ENCODE measurements around the gene PLD1. TPM values are rescaled to one million over a fixed set of nuclear protein-coding genes. Genes with fewer than 3 reads are reported as not detected.

PLD1 gene
- total and polyA plus RNA-seq, 2 of the 8 experiments (the other 6 are each of a cell fraction or from before 2014, with no cell fraction given) = 1.2 to 2.6 TPM

- ChIA-PET POLR2A (ENCODE audit: partially characterized antibody) (no interaction called here), CTCF (ENCODE audit: partially characterized antibody) (interaction anchor here (0.6 to 1.6 kb wide), 8 partner anchors 23 to 722 kb away, joined by 3 to 5 read pairs (median 4); no protein-coding TSS in a partner anchor)
- Histone ChIP-seq H3K56ac (replicated peaks; ENCODE audit: insufficient read length, low read depth, low read length) (no peak overlapping the region), H4K5ac (ENCODE audit: insufficient read length, low read depth, low read length) (no peak overlapping the region), H3K4me1 (replicated peaks in 1 of 4; ENCODE audit: control insufficient read depth in 3 of 4, insufficient read depth in 4 of 4, low read length in 3 of 4) (no peaks in the 10 kb centered on the region; a peak in 2 of 7 replicates), H4K20me1 (replicated peaks in 1 of 2; ENCODE audit: control insufficient read depth in 1 of 2, insufficient read depth in 2 of 2, low read length in 2 of 2) (no peaks in the 10 kb centered on the region), H3K4ac (replicated peaks; ENCODE audit: insufficient read length, low read depth, low read length) (no peak overlapping the region), H3K18ac (ENCODE audit: extremely low read depth, low read length) (no peak overlapping the region), H2AK5ac (ENCODE audit: low read depth, low read length) (no peak overlapping the region), H3K79me1 (ENCODE audit: low read depth, low read length) (no peaks in the 10 kb centered on the region), H3K27me3 (replicated peaks in 1 of 4; ENCODE audit: control insufficient read depth in 3 of 4, extremely low read depth in 1 of 4, insufficient read depth in 3 of 4, low read length in 3 of 4) (peaks cover 4 to 26% (median 21%) of the 10 kb centered on the region in 4 experiments), H3K14ac (ENCODE audit: insufficient read length) (no peak overlapping the region), H2AFZ (ENCODE audit: low read length) (no peak overlapping the region), H2BK120ac (replicated peaks; ENCODE audit: low read depth, low read length) (no peak overlapping the region), H3K23me2 (ENCODE audit: low read depth, low read length) (peaks cover 7% of the 10 kb centered on the region; the same call in 1 of the 2 replicates), H3K9me3 (ENCODE audit: insufficient read depth in 2 of 2, low read depth in 1 of 2, low read length in 1 of 2) (no peaks in the 10 kb centered on the region), H3K9ac (replicated peaks in 1 of 4; ENCODE audit: extremely low read depth in 1 of 4, low read depth in 3 of 4, low read length in 3 of 4) (no peak overlapping the region), H2BK5ac (ENCODE audit: low read depth, low read length) (no peak overlapping the region), H4K8ac (ENCODE audit: extremely low read depth, insufficient read depth, low read length) (no peak overlapping the region), H4K91ac (replicated peaks; ENCODE audit: insufficient read length, low read length) (no peak overlapping the region), H3K4me2 (ENCODE audit: insufficient read depth in 1 of 2, low read depth in 2 of 2, low read length in 2 of 2) (no peak overlapping the region), H2BK15ac (ENCODE audit: low read length) (no peak overlapping the region), H3K23ac (ENCODE audit: insufficient read length) (no peak overlapping the region), H3K27ac (ENCODE audit: low read depth, low read length) (no peak overlapping the region), H3K79me2 (ENCODE audit: control insufficient read depth in 1 of 2, insufficient read depth in 2 of 2, low read length in 2 of 2) (no peaks in the 10 kb centered on the region), H3K4me3 (ENCODE audit: extremely low read depth in 1 of 4, insufficient read depth in 2 of 4, low read depth in 3 of 4, low read length in 4 of 4) (no peak overlapping the region), H2BK12ac (ENCODE audit: low read depth, low read length) (no peak overlapping the region), H3K36me3 (ENCODE audit: control insufficient read depth in 2 of 4, insufficient read depth in 4 of 4, low read length in 3 of 4) (no peaks in the 10 kb centered on the region), H2BK20ac (ENCODE audit: low read length) (no peak overlapping the region)
- TF ChIP-seq SUZ12 (IDR thresholded peaks at IDR 0.05; ENCODE audit: low read length) = no peak
- TF ChIP-seq SIX5 (IDR thresholded peaks at IDR 0.05; ENCODE audit: low read depth, low read length) = no peak
- TF ChIP-seq POLR2A (IDR thresholded peaks at IDR 0.05; ENCODE audit: control extremely low read depth in 1 of 2, low read depth in 2 of 2, low read length in 2 of 2) = no peak
- TF ChIP-seq PHF8 (conservative IDR thresholded peaks at IDR 0.05; ENCODE audit: low read depth, low read length) = no peak
- TF ChIP-seq HDAC2 (IDR thresholded peaks at IDR 0.05; ENCODE audit: borderline replicate concordance in 1 of 2, low read depth in 2 of 2, low read length in 2 of 2) = no peak
- no peak for TF ChIP-seq TBP (IDR thresholded peaks at IDR 0.05; ENCODE audit: low read depth, low read length)
- TF ChIP-seq SAP30 (IDR thresholded peaks at IDR 0.05; ENCODE audit: insufficient read depth, insufficient replicate concordance, low read length) = no peak
- TF ChIP-seq POLR2AphosphoS5 (IDR thresholded peaks at IDR 0.05; ENCODE audit: low read depth, low read length) = no peak
- 84% methylated on average over 5 of the region's 5 CpGs; no CpG with 5 or more reads in 1 of the 2 experiments for WGBS, 2 experiments (ENCODE audit: extremely low coverage in 1 of 2, insufficient coverage in 1 of 2, insufficient read length in 1 of 2, insufficient replicate concordance in 2 of 2, low coverage in 1 of 2, low lambda C conversion rate in 2 of 2, missing lambda C conversion rate in 1 of 2)
- DNase-seq (ENCODE audit: low read depth in 1 of 2, low spot score in 2 of 2) (no peak), FAIRE-seq (no peak)
Observed at GRCh38 chr3:171806200-171807128, 3.8 kb downstream of the PLD1 start.

All from H1 (cell line).